Measurements from ENCODE around the gene BRIP1.

Gene BRIP1

GRCh38 chr17:61875285-61875684 is 12.0 kb upstream of the BRIP1 start:
- H2AK5ac ChIP-seq (ENCODE audit: low read length), result no peak overlapping the region
- H3K4me2 ChIP-seq (ENCODE audit: low read length), result no peak overlapping the region
- no peaks in the 10 kb centered on the region for H3K9me3 ChIP-seq (ENCODE audit: insufficient read depth, low read depth, low read length)
- no peak overlapping the region for H3K23ac ChIP-seq (ENCODE audit: low read length)
- H3K79me1 ChIP-seq (ENCODE audit: low read length), result no peaks in the 10 kb centered on the region
- H3K9ac ChIP-seq (ENCODE audit: low read length), result no peak overlapping the region
- no peaks in the 10 kb centered on the region for H3K4me1 ChIP-seq (ENCODE audit: control insufficient read depth in 1 of 2, insufficient read depth in 2 of 2, low read length in 2 of 2)
- no peak overlapping the region for H3K4ac ChIP-seq (ENCODE audit: low read depth, low read length)
- no peak overlapping the region for H2BK120ac ChIP-seq (ENCODE audit: insufficient read depth, low read length, poor library complexity)
- H3K27ac ChIP-seq (ENCODE audit: low read depth, low read length), result no peak overlapping the region
- no peaks in the 10 kb centered on the region for H3K27me3 ChIP-seq (ENCODE audit: insufficient read depth, low read length)
- H4K12ac ChIP-seq (ENCODE audit: low read depth, low read length), result no peak overlapping the region
- H3K79me2 ChIP-seq (ENCODE audit: control insufficient read depth, insufficient read depth, low read length, poor library complexity), result no peaks in the 10 kb centered on the region
- no peak overlapping the region for H2AFZ ChIP-seq (ENCODE audit: insufficient read depth, low read length, poor library complexity)
- no peak overlapping the region for H2BK12ac ChIP-seq (ENCODE audit: low read length)
- H4K91ac ChIP-seq (ENCODE audit: low read depth, low read length), result no peak overlapping the region
- no peak overlapping the region for H4K8ac ChIP-seq (ENCODE audit: low read depth, low read length)
- DNase-seq, result no peak
- no CpG with 5 or more reads among the region's 1 CpG for WGBS (ENCODE audit: extremely low coverage, insufficient coverage, insufficient read length)
- peaks cover 10 to 13% of the 10 kb centered on the region in 2 experiments for H3K36me3 ChIP-seq (ENCODE audit: control insufficient read depth in 1 of 2, insufficient read depth in 2 of 2, low read length in 2 of 2)
- no peak overlapping the region for H3K14ac ChIP-seq (ENCODE audit: low read length)
- no peak overlapping the region for H3K4me3 ChIP-seq (ENCODE audit: low read depth, low read length)
- H3K18ac ChIP-seq (ENCODE audit: low read length), result no peak overlapping the region
- no peak overlapping the region for H2BK5ac ChIP-seq (ENCODE audit: low read depth, low read length, poor library complexity)

- no peak overlapping the region for H2AK5ac ChIP-seq (ENCODE audit: low read length)
- H3K18ac ChIP-seq (ENCODE audit: low read length), result no peak overlapping the region
- H3K4me1 ChIP-seq (ENCODE audit: control insufficient read depth in 1 of 2, insufficient read depth in 2 of 2, low read length in 2 of 2), result no peaks in the 10 kb centered on the region
- no peaks in the 10 kb centered on the region for H3K79me2 ChIP-seq (ENCODE audit: control insufficient read depth, insufficient read depth, low read length, poor library complexity)
- no peak overlapping the region for H3K4me2 ChIP-seq (ENCODE audit: low read length)
- H4K8ac ChIP-seq (ENCODE audit: low read depth, low read length), result no peak overlapping the region
- no peak overlapping the region for H3K23ac ChIP-seq (ENCODE audit: low read length)
- H3K27ac ChIP-seq (ENCODE audit: low read depth, low read length), result no peak overlapping the region
- no peaks in the 10 kb centered on the region for H3K79me1 ChIP-seq (ENCODE audit: low read length)
- H3K36me3 ChIP-seq (ENCODE audit: control insufficient read depth in 1 of 2, insufficient read depth in 2 of 2, low read length in 2 of 2), result peaks cover 5 to 8% of the 10 kb centered on the region in 2 experiments
- H2BK5ac ChIP-seq (ENCODE audit: low read depth, low read length, poor library complexity), result no peak overlapping the region
- no peak overlapping the region for H3K9ac ChIP-seq (ENCODE audit: low read length)
- no peak overlapping the region for H3K4ac ChIP-seq (ENCODE audit: low read depth, low read length)
- DNase-seq, result no peak
- H4K12ac ChIP-seq (ENCODE audit: low read depth, low read length), result no peak overlapping the region
- H3K27me3 ChIP-seq (ENCODE audit: insufficient read depth, low read length), result no peaks in the 10 kb centered on the region
- no peak overlapping the region for H2AFZ ChIP-seq (ENCODE audit: insufficient read depth, low read length, poor library complexity)
- no peak overlapping the region for H4K91ac ChIP-seq (ENCODE audit: low read depth, low read length)
- no CpG with 5 or more reads among the region's 2 CpGs for WGBS (ENCODE audit: extremely low coverage, insufficient coverage, insufficient read length)
- H3K14ac ChIP-seq (ENCODE audit: low read length), result no peak overlapping the region
- H2BK120ac ChIP-seq (ENCODE audit: insufficient read depth, low read length, poor library complexity), result no peak overlapping the region
- no peak overlapping the region for H2BK12ac ChIP-seq (ENCODE audit: low read length)
- no peak overlapping the region for H3K4me3 ChIP-seq (ENCODE audit: low read depth, low read length)
- no peaks in the 10 kb centered on the region for H3K9me3 ChIP-seq (ENCODE audit: insufficient read depth, low read depth, low read length)
These were observed 10.7 kb upstream of the BRIP1 start for GRCh38 chr17:61874075-61874474.

GRCh38 chr17:61872099-61872498 is 8.8 kb upstream of the BRIP1 start:
- H4K91ac ChIP-seq (ENCODE audit: low read depth, low read length), result no peak overlapping the region
- no peak overlapping the region for H2AFZ ChIP-seq (ENCODE audit: insufficient read depth, low read length, poor library complexity)
- no peak for DNase-seq
- no peaks in the 10 kb centered on the region for H3K9me3 ChIP-seq (ENCODE audit: insufficient read depth, low read depth, low read length)
- no peak overlapping the region for H2BK5ac ChIP-seq (ENCODE audit: low read depth, low read length, poor library complexity)
- H3K79me1 ChIP-seq (ENCODE audit: low read length), result no peaks in the 10 kb centered on the region
- H3K27me3 ChIP-seq (ENCODE audit: insufficient read depth, low read length), result no peaks in the 10 kb centered on the region
- H3K4me3 ChIP-seq (ENCODE audit: low read depth, low read length), result no peak overlapping the region
- no peak overlapping the region for H3K23ac ChIP-seq (ENCODE audit: low read length)
- no peak overlapping the region for H2BK120ac ChIP-seq (ENCODE audit: insufficient read depth, low read length, poor library complexity)
- H3K14ac ChIP-seq (ENCODE audit: low read length), result no peak overlapping the region
- H2BK12ac ChIP-seq (ENCODE audit: low read length), result no peak overlapping the region
- no peak overlapping the region for H3K27ac ChIP-seq (ENCODE audit: low read depth, low read length)
- H4K8ac ChIP-seq (ENCODE audit: low read depth, low read length), result no peak overlapping the region
- H3K18ac ChIP-seq (ENCODE audit: low read length), result no peak overlapping the region
- H2AK5ac ChIP-seq (ENCODE audit: low read length), result no peak overlapping the region
- H3K4me2 ChIP-seq (ENCODE audit: low read length), result no peak overlapping the region
- no peaks in the 10 kb centered on the region for H3K79me2 ChIP-seq (ENCODE audit: control insufficient read depth, insufficient read depth, low read length, poor library complexity)
- no peak overlapping the region for H3K9ac ChIP-seq (ENCODE audit: low read length)
- peaks cover 5 to 6% of the 10 kb centered on the region in 2 experiments for H3K36me3 ChIP-seq (ENCODE audit: control insufficient read depth in 1 of 2, insufficient read depth in 2 of 2, low read length in 2 of 2)
- no peak overlapping the region for H4K12ac ChIP-seq (ENCODE audit: low read depth, low read length)
- H3K4ac ChIP-seq (ENCODE audit: low read depth, low read length), result no peak overlapping the region
- H3K4me1 ChIP-seq (ENCODE audit: control insufficient read depth in 1 of 2, insufficient read depth in 2 of 2, low read length in 2 of 2), result no peaks in the 10 kb centered on the region
- WGBS (ENCODE audit: extremely low coverage, insufficient coverage, insufficient read length), result no CpG with 5 or more reads among the region's 3 CpGs

- no peaks in the 10 kb centered on the region for H3K79me2 ChIP-seq (ENCODE audit: control insufficient read depth, insufficient read depth, low read length, poor library complexity)
- H3K14ac ChIP-seq (ENCODE audit: low read length), result no peak overlapping the region
- no peak overlapping the region for H2AFZ ChIP-seq (ENCODE audit: insufficient read depth, low read length, poor library complexity)
- H3K36me3 ChIP-seq (ENCODE audit: control insufficient read depth in 1 of 2, insufficient read depth in 2 of 2, low read length in 2 of 2), result peaks cover 2 to 7% of the 10 kb centered on the region in 2 experiments
- no peak overlapping the region for H3K4me2 ChIP-seq (ENCODE audit: low read length)
- no peaks in the 10 kb centered on the region for H3K79me1 ChIP-seq (ENCODE audit: low read length)
- no peak overlapping the region for H3K18ac ChIP-seq (ENCODE audit: low read length)
- no peak overlapping the region for H2AK5ac ChIP-seq (ENCODE audit: low read length)
- H3K23ac ChIP-seq (ENCODE audit: low read length), result no peak overlapping the region
- H4K12ac ChIP-seq (ENCODE audit: low read depth, low read length), result no peak overlapping the region
- no peak overlapping the region for H3K9ac ChIP-seq (ENCODE audit: low read length)
- no peaks in the 10 kb centered on the region for H3K4me1 ChIP-seq (ENCODE audit: control insufficient read depth in 1 of 2, insufficient read depth in 2 of 2, low read length in 2 of 2)
- no CpG with 5 or more reads among the region's 3 CpGs for WGBS (ENCODE audit: extremely low coverage, insufficient coverage, insufficient read length)
- no peak overlapping the region for H3K4ac ChIP-seq (ENCODE audit: low read depth, low read length)
- DNase-seq, result peak in 1 of 2 donors; percentile 70
- no peak overlapping the region for H4K8ac ChIP-seq (ENCODE audit: low read depth, low read length)
- no peak overlapping the region for H2BK120ac ChIP-seq (ENCODE audit: insufficient read depth, low read length, poor library complexity)
- H3K9me3 ChIP-seq (ENCODE audit: insufficient read depth, low read depth, low read length), result no peaks in the 10 kb centered on the region
- H2BK5ac ChIP-seq (ENCODE audit: low read depth, low read length, poor library complexity), result no peak overlapping the region
- H4K91ac ChIP-seq (ENCODE audit: low read depth, low read length), result no peak overlapping the region
- H3K27me3 ChIP-seq (ENCODE audit: insufficient read depth, low read length), result no peaks in the 10 kb centered on the region
- H3K4me3 ChIP-seq (ENCODE audit: low read depth, low read length), result no peak overlapping the region
- H2BK12ac ChIP-seq (ENCODE audit: low read length), result no peak overlapping the region
- H3K27ac ChIP-seq (ENCODE audit: low read depth, low read length), result no peak overlapping the region
These were observed 5.8 kb upstream of the BRIP1 start for GRCh38 chr17:61869138-61869537.
